D721Med (cell line): ENCODE data around the gene SPAG8.

Experiments
- DNase-seq: peaks from one replicate; pipeline ENCODE4 v3.0.0; 2011; ENCODE audit warnings: low spot score; ENCODE audit not compliant: insufficient read length
- FAIRE-seq: peaks from 2 replicates; lab custom pipeline; 2011; peaks lifted over from hg19 to GRCh38; lab: Jason Lieb, UNC
- CTCF ChIP-seq: IDR thresholded peaks from 2 replicates; pipeline ENCODE4 v1.5.1; 2012; ENCODE audit warnings: mild to moderate bottlenecking, control low read depth; ENCODE audit not compliant: insufficient read depth; ENCODE audit errors: missing control alignments

Gene SPAG8

GRCh38 chr9:35763181-35763580, 48.9 kb downstream of the SPAG8 start:
- no peak for TF ChIP-seq CTCF
- FAIRE-seq = no peak
- DNase-seq = no peak

- no peak for FAIRE-seq
- TF ChIP-seq CTCF = no peak
Observed at GRCh38 chr9:35760651-35761050, 51.4 kb downstream of the SPAG8 start.

GRCh38 chr9:35759795-35760194, 52.3 kb downstream of the SPAG8 start:
- FAIRE-seq (no peak), DNase-seq (no peak)
- TF ChIP-seq CTCF = no peak

More at GRCh38 chr9:35760651-35761050, 51.4 kb downstream of the SPAG8 start:
- DNase-seq = no peak
